CD14-positive monocyte (primary cell): ENCODE results near the gene AGK. TPM values are rescaled to one million over a fixed set of nuclear protein-coding genes. Genes with fewer than 3 reads are reported as not detected.

Experiments used
- DNase-seq, 3 donors: peaks; one replicate each; pipeline ENCODE4 v3.0.0-alpha.2; 2011 to 2022
- H2AFZ ChIP-seq: 2 replicates; pipeline ENCODE4 v1.6.0; 2012; ENCODE audit warnings: mild to moderate bottlenecking, low read depth, low read length, inconsistent platforms; ENCODE audit not compliant: insufficient read depth, poor library complexity, severe bottlenecking
- H3K27ac ChIP-seq, 2 donors: 1 replicate in 1 of 2; 2 replicates in 1 of 2; pipeline ENCODE4 v1.5.1; 2012 to 2013; ENCODE audit warnings: low read length in 2 of 2, control low read depth in 1 of 2, inconsistent platforms in 1 of 2, low read depth in 1 of 2, mild to moderate bottlenecking in 1 of 2
- H3K27me3 ChIP-seq, 2 donors: one replicate each; pipeline versions ENCODE4 v1.6.0 to v1.6.1; 2011 to 2013; ENCODE audit warnings: low read length in 2 of 2; ENCODE audit not compliant: control insufficient read depth in 2 of 2, insufficient read depth in 2 of 2
- H3K36me3 ChIP-seq, 2 donors: replicated peaks in 1 of 2; 1 replicate in 1 of 2; 2 replicates in 1 of 2; pipeline versions ENCODE4 v1.5.1 to v1.6.1; 2012 to 2013; ENCODE audit warnings: low read length in 2 of 2, control low read depth in 1 of 2, inconsistent platforms in 1 of 2, mild to moderate bottlenecking in 1 of 2; ENCODE audit not compliant: insufficient read depth in 2 of 2, control insufficient read depth in 1 of 2
- H3K4me1 ChIP-seq, 2 donors: 1 replicate in 1 of 2; 2 replicates in 1 of 2; pipeline versions ENCODE4 v1.5.1 to v1.6.1; 2012 to 2013; ENCODE audit warnings: low read length in 2 of 2, control low read depth in 1 of 2, inconsistent platforms in 1 of 2, mild to moderate bottlenecking in 1 of 2, moderate library complexity in 1 of 2; ENCODE audit not compliant: insufficient read depth in 2 of 2, control insufficient read depth in 1 of 2
- H3K4me2 ChIP-seq: replicated peaks from 2 replicates; pipeline ENCODE3; 2012; ENCODE audit warnings: low read length, moderate library complexity, mild to moderate bottlenecking; ENCODE audit not compliant: poor library complexity, severe bottlenecking; ENCODE audit errors: extremely low read depth
- H3K4me3 ChIP-seq, 3 experiments: fragments of 200-600 bp in 1 of 3; sonication (generic) in 1 of 3; replicated peaks in 1 of 3; 1 replicate in 2 of 3; 2 replicates in 1 of 3; pipeline ENCODE4 v1.5.1; 2011 to 2013; ENCODE audit warnings: low read length in 3 of 3, mild to moderate bottlenecking in 3 of 3, control low read depth in 2 of 3, low read depth in 2 of 3, inconsistent platforms in 1 of 3, moderate library complexity in 1 of 3
- H3K79me2 ChIP-seq: 2 replicates; pipeline ENCODE4 v1.6.0; 2012; ENCODE audit warnings: mild to moderate bottlenecking, control low read depth, inconsistent platforms, low read length, moderate library complexity; ENCODE audit not compliant: insufficient read depth
- H3K9ac ChIP-seq: 2 replicates; pipeline ENCODE4 v1.6.0; 2017; ENCODE audit warnings: low read length, mild to moderate bottlenecking; ENCODE audit not compliant: insufficient read depth, poor library complexity, severe bottlenecking
- H3K9me3 ChIP-seq, 2 donors: replicated peaks in 1 of 2; 1 replicate in 1 of 2; 2 replicates in 1 of 2; pipeline versions ENCODE4 v1.5.1 to v1.6.1; 2012 to 2013; ENCODE audit warnings: low read length in 2 of 2, control low read depth in 1 of 2; ENCODE audit not compliant: control insufficient read depth in 1 of 2, insufficient read depth in 1 of 2
- H4K20me1 ChIP-seq: 2 replicates; pipeline ENCODE4 v1.6.0; 2012; ENCODE audit warnings: mild to moderate bottlenecking, low read length, control low read depth, moderate library complexity; ENCODE audit not compliant: insufficient read depth
- H3K27ac Mint-ChIP-seq, 7 donors: one replicate each; pipeline ENCODE4 v1.8.0; 2020; ENCODE audit warnings: mild to moderate bottlenecking in 7 of 7, mixed read lengths in 7 of 7, moderate library complexity in 6 of 7, inconsistent platforms in 2 of 7
- H3K27me3 Mint-ChIP-seq, 3 donors: one replicate each; pipeline ENCODE4 v1.8.0; 2021 to 2022; ENCODE audit warnings: low read depth in 3 of 3, mild to moderate bottlenecking in 3 of 3, mixed read lengths in 3 of 3, moderate library complexity in 3 of 3, inconsistent platforms in 1 of 3
- H3K36me3 Mint-ChIP-seq, 2 donors: one replicate each; pipeline ENCODE4 v1.8.0; 2020; ENCODE audit warnings: mixed read lengths in 2 of 2, inconsistent platforms in 1 of 2, mild to moderate bottlenecking in 1 of 2
- H3K4me1 Mint-ChIP-seq: one replicate; pipeline ENCODE4 v1.8.0; 2020; ENCODE audit warnings: mild to moderate bottlenecking, mixed read lengths
- H3K4me3 Mint-ChIP-seq, 2 donors: one replicate each; pipeline ENCODE4 v1.8.0; 2020; ENCODE audit warnings: mild to moderate bottlenecking in 2 of 2, mixed read lengths in 2 of 2, moderate library complexity in 1 of 2
- H3K9me3 Mint-ChIP-seq, 7 donors: one replicate each; pipeline ENCODE4 v1.8.0; 2020 to 2022; ENCODE audit warnings: mixed read lengths in 7 of 7, mild to moderate bottlenecking in 6 of 7, moderate library complexity in 6 of 7, inconsistent platforms in 2 of 7
- WGBS: methylation state at CpG from one replicate; pipeline ENCODE4 v1.1.5; 2013; ENCODE audit warnings: missing lambda C conversion rate; ENCODE audit not compliant: insufficient coverage; 5-methylcytosine and 5-hydroxymethylcytosine counted together
- intact Hi-C, 2 donors: fragments of 100-400 bp; cut with micrococcal nuclease; formaldehyde crosslinking; loops; one replicate each; pipeline versions ENCODE4 v1.15.0 to v1.15.1; 2023
- polyA plus RNA-seq, 3 donors: library from polyadenylated mRNA; depleted of rRNA in 1 of 3; unstranded in 2 of 3; stranded (reverse) in 1 of 3; fragments of 300-500 nt in 2 of 3; fragments of >200 nt in 1 of 3; fragmentation: Illumina TruSeq in 2 of 3; gene quantifications; 1 replicate in 2 of 3; 2 replicates in 1 of 3; pipeline ENCODE4 v1.2.3, GENCODE V29; 2012 to 2021
- TF ChIP-seq, protein P1 (sequence below): fragments of 200-600 bp; IDR thresholded peaks from one replicate; pipeline ENCODE4 v1.8.0; 2022; ENCODE audit warnings: antibody characterized with exemption, mild to moderate bottlenecking

Gene AGK
- polyA plus RNA-seq, 3 donors: 10.0 to 11.0 (median 11.0) TPM

DNA sequence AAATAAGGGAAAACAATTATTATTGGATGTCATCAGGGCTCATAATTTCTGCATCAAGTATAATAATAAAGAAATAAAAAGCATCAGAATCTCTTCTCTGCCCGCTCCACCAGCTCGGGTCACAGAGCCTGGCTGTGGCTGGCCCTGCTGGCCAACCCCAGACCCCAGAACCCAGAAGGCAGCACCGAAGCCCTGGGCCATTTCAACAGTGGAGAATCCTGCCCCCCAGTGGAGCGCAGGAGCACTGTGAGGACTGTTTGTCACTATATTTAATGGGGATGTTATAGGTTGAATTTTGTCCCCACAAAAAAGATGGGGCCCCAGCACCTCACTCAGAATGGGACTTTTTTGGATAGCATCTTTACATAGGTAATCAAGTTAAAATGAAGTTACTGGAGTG lies 123.5 kb downstream of the AGK start:
- Histone ChIP-seq H3K9me3 (peaks cover 0 to 3% of the 10 kb centered on the region in 2 donors), H4K20me1 (no peaks in the 10 kb centered on the region), H3K4me2 (no peak overlapping the region), H3K27me3 (no peaks in the 10 kb centered on the region), H3K27ac (peak overlapping the region in 1 of 2 donors; percentile 64), H3K79me2 (no peaks in the 10 kb centered on the region), H3K9ac (no peak overlapping the region), H3K36me3 (no peaks in the 10 kb centered on the region), H3K4me3 (no peak overlapping the region), H2AFZ (no peak overlapping the region), H3K4me1 (peaks cover 31 to 35% of the 10 kb centered on the region in 2 donors)
- TF ChIP-seq, protein P1, sequence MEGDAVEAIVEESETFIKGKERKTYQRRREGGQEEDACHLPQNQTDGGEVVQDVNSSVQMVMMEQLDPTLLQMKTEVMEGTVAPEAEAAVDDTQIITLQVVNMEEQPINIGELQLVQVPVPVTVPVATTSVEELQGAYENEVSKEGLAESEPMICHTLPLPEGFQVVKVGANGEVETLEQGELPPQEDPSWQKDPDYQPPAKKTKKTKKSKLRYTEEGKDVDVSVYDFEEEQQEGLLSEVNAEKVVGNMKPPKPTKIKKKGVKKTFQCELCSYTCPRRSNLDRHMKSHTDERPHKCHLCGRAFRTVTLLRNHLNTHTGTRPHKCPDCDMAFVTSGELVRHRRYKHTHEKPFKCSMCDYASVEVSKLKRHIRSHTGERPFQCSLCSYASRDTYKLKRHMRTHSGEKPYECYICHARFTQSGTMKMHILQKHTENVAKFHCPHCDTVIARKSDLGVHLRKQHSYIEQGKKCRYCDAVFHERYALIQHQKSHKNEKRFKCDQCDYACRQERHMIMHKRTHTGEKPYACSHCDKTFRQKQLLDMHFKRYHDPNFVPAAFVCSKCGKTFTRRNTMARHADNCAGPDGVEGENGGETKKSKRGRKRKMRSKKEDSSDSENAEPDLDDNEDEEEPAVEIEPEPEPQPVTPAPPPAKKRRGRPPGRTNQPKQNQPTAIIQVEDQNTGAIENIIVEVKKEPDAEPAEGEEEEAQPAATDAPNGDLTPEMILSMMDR: no peak
- peak overlapping the region in 5 of 7 donors; percentile 27 to 77 (median 49) for H3K27ac Mint-ChIP-seq
- no peak overlapping the region for H3K4me3 Mint-ChIP-seq
- intact Hi-C loops: no loop called here
- H3K36me3 Mint-ChIP-seq: peaks cover 0 to 8% of the 10 kb centered on the region in 2 donors
- peaks cover 39% of the 10 kb centered on the region for H3K4me1 Mint-ChIP-seq
- no peaks in the 10 kb centered on the region for H3K27me3 Mint-ChIP-seq
- peaks cover 0 to 4% (median 0%) of the 10 kb centered on the region in 7 donors for H3K9me3 Mint-ChIP-seq
- DNase-seq: no peak
- WGBS: no CpG with 5 or more reads among the region's 4 CpGs

DNA sequence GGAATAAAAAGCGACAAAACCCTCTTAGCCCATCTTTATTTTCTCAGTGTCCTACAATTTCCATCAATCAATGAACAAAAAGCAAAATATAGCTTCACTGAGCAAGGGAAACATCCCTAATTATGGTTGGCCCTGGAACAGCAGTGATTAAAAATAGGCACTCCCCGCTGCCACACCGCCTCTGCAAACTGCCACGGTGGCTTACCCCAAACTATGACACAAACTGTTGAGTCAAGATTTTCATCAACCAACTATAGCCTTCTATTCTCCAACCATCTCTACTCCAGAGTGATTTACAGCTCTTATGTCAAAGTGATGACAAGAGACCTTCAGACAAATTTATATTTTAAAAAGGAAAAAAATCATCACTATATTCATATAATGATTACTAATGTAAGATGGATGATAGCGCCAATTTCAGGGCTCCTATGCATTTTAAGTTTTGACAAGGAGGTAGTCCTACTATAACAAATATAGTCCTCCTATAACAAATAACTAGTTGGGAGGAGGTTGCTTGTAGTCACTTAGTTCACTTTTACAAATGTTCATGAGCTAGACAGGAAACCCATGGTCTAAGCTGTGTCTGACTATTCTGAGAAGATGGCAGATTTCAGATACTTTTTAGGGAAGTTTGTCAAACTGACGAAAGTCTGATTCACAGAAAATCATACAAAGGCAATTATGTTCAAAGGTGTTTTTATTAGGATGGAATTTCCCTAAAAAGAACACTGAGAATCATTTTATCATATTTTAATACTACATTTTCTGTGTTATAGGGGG lies 124.4 kb downstream of the AGK start:
- no peaks in the 10 kb centered on the region for H3K79me2 ChIP-seq
- 7% methylated on average over 3 of the region's 6 CpGs for WGBS
- no peak overlapping the region for H2AFZ ChIP-seq
- TF ChIP-seq, protein P1: no peak
- peaks cover 31 to 35% of the 10 kb centered on the region in 2 donors for H3K4me1 ChIP-seq
- peak overlapping the region in 1 of 2 donors; percentile 64 for H3K27ac ChIP-seq
- intact Hi-C loops: no loop called here
- H3K4me1 Mint-ChIP-seq: peaks cover 39% of the 10 kb centered on the region
- H3K27me3 Mint-ChIP-seq: no peaks in the 10 kb centered on the region
- no peaks in the 10 kb centered on the region for H3K27me3 ChIP-seq
- no peaks in the 10 kb centered on the region for H4K20me1 ChIP-seq
- H3K9ac ChIP-seq: no peak overlapping the region
- H3K36me3 Mint-ChIP-seq: peaks cover 3 to 7% of the 10 kb centered on the region in 2 donors
- H3K9me3 Mint-ChIP-seq: peaks cover 0 to 4% (median 0%) of the 10 kb centered on the region in 7 donors
- no peaks in the 10 kb centered on the region for H3K36me3 ChIP-seq
- H3K9me3 ChIP-seq: peaks cover 0 to 3% of the 10 kb centered on the region in 2 donors
- peak overlapping the region; percentile 6 to 79 (median 59) for H3K27ac Mint-ChIP-seq
- H3K4me3 ChIP-seq: no peak overlapping the region
- DNase-seq: peak; percentile 67 to 82 (median 81)
- no peak overlapping the region for H3K4me3 Mint-ChIP-seq
- H3K4me2 ChIP-seq: no peak overlapping the region
